GM19438 (cell line): ENCODE data around the gene FBXL16.

ENCODE experiments used
- ATAC-seq: cut with Tn5 transposase; IDR thresholded peaks from one replicate; pipeline ENCODE4 v1.9.1; 2021; ENCODE audit warnings: low read depth; ENCODE audit not compliant: unreplicated experiment

Gene FBXL16

GRCh38 chr16:668519-669171 is 37.0 kb downstream of the FBXL16 start:
- peak; percentile 6 for ATAC-seq

- peak; percentile 85 for ATAC-seq
Measured at GRCh38 chr16:667780-668518, 37.7 kb downstream of the FBXL16 start, which contains the start of gene RHOT2. Gene RHOT2, plus strand, starts transcription at chr16:668132. Its CDS starts 68 bp downstream, at chr16:668200.

- no peak for ATAC-seq
Measured at GRCh38 chr16:667113-667779, 38.4 kb downstream of the FBXL16 start.

GRCh38 chr16:666572-666971 is 39.0 kb downstream of the FBXL16 start:
- ATAC-seq, result no peak

- ATAC-seq, result no peak
Measured at GRCh38 chr16:662597-662996, 43.0 kb downstream of the FBXL16 start.

- ATAC-seq, result no peak
Measured at GRCh38 chr16:662095-662494, 43.5 kb downstream of the FBXL16 start.

GRCh38 chr16:661184-661821 is 44.3 kb downstream of the FBXL16 start:
- peak; percentile 19 for ATAC-seq

GRCh38 chr16:660459-661183 is 45.0 kb downstream of the FBXL16 start:
- peak; percentile 46 for ATAC-seq

GRCh38 chr16:660132-660458 is 45.5 kb downstream of the FBXL16 start:
- no peak for ATAC-seq

- no peak for ATAC-seq
Measured at GRCh38 chr16:659618-660017, 46.0 kb downstream of the FBXL16 start.

- no peak for ATAC-seq
Measured at GRCh38 chr16:658679-659571, 46.7 kb downstream of the FBXL16 start.

GRCh38 chr16:657487-657886 is 48.1 kb downstream of the FBXL16 start:
- no peak for ATAC-seq

GRCh38 chr16:654034-654433 is 51.6 kb downstream of the FBXL16 start:
- no peak for ATAC-seq

- ATAC-seq, result no peak
Measured at GRCh38 chr16:652454-653305, 52.9 kb downstream of the FBXL16 start.

GRCh38 chr16:651844-652243 is 53.8 kb downstream of the FBXL16 start:
- no peak for ATAC-seq

GRCh38 chr16:649631-650030 is 56.0 kb downstream of the FBXL16 start:
- ATAC-seq, result no peak

GRCh38 chr16:648781-649589 is 56.6 kb downstream of the FBXL16 start, which contains the start of gene WDR90:
Gene WDR90, plus strand, starts transcription at chr16:649365. Its CDS starts 52 bp downstream, at chr16:649417.
- ATAC-seq, result peak; percentile 73
